ENCODE measurements around the gene SCUBE1.

Gene SCUBE1

DNA sequence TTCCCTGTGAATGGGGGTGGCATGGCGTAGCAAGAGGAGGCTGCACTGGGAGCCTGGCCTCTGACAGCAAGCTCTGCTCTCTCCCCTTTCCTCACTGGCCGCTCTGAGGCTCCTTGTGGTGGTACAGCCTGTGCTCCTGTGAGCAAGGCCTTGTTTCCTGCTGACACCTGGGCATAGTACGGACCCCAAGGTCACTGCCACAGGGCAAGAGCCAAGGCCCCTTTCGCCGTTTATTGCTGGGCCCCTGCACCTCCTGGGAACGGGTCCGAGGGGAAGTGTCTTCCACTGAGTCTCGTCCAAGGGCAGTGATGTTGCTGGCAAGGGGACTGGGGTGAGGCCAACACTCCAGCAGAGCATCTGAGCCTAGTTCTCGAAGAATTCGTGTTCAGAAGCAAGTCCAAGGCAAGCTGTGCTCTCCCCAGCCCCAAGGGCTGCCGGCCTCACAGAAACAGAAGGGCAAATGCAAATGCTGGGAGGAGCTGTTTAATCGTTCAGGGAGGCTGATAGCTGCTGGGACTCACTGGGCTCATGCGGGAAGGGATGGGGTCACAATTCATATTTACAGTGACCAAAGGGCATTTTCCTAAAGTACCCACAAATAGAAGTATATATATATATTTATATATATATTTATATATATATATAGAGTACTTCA, 140.3 kb downstream of the SCUBE1 start:
- DNase-seq (ENCODE audit: extremely low read depth in 1 of 2, low read depth in 1 of 2) = no peak

DNA sequence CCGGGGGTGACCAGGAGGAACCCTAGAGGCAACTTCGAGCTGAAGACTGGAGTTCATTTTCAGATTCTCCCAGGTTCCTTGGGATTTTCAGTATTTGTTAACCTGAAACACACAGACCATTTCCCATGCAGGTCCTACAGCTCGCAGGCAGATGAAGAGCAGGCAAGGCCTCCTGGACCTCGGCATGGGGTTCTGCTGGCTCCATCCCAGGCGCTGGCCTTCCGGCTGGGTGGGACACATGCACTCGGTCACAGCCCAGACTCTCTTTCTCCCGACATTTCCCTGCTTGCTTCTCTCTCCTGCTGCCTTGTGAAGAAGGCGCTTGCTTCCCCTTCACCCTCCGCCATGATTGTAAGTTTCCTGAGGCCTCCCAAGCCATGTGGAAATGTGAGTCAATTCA, 140.8 kb downstream of the SCUBE1 start:
- no peak for DNase-seq (ENCODE audit: extremely low read depth in 1 of 2, low read depth in 1 of 2)

DNA sequence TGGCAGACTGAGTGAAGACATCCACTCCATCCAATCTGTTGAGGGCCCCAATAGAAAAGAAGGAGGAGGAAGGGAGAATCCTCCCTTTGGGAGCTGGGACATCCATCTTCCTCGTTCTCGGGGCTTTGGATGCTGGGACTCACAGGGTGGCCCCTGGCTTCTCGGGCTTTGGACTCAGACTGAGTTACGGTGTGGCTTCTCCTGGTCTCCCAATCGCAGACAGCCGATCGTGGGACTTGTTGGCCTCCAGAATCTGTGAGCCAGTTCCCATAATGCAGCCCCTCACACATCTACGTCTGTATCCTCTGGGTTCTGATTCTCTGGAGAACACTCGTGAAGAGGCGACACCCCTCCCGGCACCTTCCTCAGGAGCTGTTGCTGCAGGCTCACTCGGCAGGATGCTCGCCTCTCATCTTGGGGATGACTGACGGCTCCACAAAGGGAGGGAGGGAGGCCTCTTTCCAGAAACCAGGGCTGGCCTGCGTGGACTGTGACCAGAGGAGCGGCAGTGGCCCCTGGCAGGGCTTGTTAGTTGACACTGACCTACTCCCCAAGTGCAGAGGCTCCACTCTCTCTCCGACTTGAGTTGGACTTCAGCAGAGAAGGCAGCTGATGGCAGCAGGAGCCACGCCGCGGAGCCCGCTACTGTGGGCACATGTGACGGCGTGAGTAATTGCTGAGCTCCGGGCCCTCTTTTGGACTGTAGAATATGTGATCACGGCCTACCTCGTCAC, 141.5 kb downstream of the SCUBE1 start:
- no peak for DNase-seq (ENCODE audit: extremely low read depth in 1 of 2, low read depth in 1 of 2)

GRCh38 chr22:43200555-43200954, 142.6 kb downstream of the SCUBE1 start:
- DNase-seq (ENCODE audit: extremely low read depth in 1 of 2, low read depth in 1 of 2) = no peak

DNA sequence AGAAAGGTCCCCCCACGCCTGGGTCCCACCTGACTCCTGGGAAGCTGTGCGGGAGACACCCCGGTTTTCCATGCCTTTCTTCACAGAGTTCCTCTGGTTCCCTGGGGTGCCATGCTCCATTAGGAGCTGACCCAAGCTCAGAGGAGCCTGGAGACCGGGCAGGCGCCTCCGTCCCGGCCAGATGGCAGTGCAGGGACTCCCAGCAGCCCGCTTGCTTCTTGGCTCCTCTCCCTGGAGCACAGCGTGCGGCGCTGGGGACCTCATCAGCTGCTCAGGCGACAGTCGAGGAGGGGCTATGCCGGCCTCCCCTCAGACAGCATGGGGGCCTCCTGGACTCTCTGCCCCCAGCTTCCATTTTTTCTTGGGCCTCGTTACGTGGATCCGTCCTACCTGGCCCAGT, 143.1 kb downstream of the SCUBE1 start:
- DNase-seq (ENCODE audit: extremely low read depth in 1 of 2, low read depth in 1 of 2) = no peak

DNA sequence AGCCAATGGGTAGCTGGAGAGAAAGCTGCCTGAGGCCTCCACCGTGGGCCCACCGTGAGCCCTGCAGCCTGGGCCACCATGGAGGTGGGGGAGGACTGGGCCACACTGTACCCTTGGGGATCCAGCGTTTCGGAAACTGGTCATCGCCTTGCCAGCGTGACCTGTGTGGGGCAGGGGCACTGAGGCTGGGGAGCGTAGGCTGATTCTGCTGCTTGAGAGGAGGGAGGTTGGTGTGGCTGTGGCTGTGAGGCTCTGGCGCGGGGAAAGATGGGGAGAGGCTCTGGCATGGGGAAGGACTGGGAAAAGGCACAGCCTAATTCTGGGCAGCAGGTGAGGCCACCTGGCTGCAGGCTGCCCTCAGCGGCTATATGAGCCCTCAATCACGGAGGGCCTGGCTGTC, 143.6 kb downstream of the SCUBE1 start:
- DNase-seq (ENCODE audit: extremely low read depth in 1 of 2, low read depth in 1 of 2) = no peak

DNA sequence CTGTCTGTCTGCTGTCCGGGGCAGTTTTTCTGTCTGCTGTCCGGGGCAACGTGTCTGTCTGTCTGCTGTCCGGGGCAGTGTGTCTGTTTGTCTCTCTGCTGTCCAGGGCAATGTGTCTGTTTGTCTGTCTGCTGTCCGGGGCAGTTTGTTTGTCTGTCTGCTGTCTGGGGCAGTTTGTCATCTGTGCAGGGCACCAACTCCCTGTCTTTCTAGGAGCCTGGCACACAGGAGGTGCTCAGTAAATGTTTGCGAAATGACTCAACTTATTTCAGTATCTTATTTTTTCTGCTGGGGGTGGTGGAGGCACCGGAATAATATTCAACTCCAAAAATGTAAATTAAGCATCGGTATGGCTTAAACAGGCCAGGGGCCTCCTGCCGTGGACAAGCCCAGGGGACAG, 144.2 kb downstream of the SCUBE1 start:
- no peak for DNase-seq (ENCODE audit: extremely low read depth in 1 of 2, low read depth in 1 of 2)

DNA sequence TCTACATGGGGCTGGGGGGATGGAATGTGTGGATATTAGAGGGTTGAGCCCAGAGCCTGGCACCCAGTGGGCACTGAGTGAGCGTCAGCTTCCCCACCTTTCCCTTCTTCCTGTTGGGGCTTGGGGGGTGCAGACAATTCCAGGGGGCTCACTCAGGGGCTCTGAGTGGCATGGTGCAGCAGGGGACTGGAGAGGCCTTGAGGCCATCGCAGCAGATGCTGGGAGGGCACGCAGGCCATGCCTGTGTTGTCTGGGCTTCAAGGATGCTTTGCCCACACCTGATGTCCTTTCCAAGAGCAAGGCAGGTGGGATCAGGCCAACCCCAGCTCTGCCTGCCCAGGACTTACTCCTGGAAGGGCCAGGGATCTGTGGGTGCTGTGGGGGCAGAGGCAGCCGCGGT, 145.0 kb downstream of the SCUBE1 start:
- no peak for DNase-seq (ENCODE audit: extremely low read depth in 1 of 2, low read depth in 1 of 2)

- DNase-seq (ENCODE audit: extremely low read depth in 1 of 2, low read depth in 1 of 2) = no peak
These were observed 145.8 kb downstream of the SCUBE1 start for GRCh38 chr22:43197271-43197941.

DNA sequence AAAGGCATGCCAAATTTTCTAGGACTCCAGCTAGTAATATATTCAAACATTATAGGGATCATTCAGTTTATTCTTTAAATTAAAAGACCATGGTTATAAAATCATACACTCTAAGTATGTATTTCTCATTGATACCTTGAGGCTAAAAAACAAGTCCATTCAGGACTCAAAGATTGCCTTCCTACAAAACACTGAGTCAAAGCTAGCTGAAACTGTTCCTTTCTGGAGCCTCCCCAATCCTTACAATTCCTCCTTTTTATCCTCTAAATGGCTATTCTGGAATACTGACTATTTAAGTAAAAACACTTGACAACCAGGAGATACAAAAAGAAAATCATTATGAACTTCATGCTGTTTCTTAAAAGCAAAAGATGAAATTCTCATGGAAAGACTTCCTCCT, 151.3 kb downstream of the SCUBE1 start:
- no peak for DNase-seq (ENCODE audit: extremely low read depth in 1 of 2, low read depth in 1 of 2)

- no peak for DNase-seq (ENCODE audit: extremely low read depth in 1 of 2, low read depth in 1 of 2)
These were observed 154.2 kb downstream of the SCUBE1 start for GRCh38 chr22:43188829-43189545.

- DNase-seq (ENCODE audit: extremely low read depth in 1 of 2, low read depth in 1 of 2) = peak; percentile 86 to 94
These were observed 155.7 kb downstream of the SCUBE1 start for GRCh38 chr22:43187171-43188099.

DNA sequence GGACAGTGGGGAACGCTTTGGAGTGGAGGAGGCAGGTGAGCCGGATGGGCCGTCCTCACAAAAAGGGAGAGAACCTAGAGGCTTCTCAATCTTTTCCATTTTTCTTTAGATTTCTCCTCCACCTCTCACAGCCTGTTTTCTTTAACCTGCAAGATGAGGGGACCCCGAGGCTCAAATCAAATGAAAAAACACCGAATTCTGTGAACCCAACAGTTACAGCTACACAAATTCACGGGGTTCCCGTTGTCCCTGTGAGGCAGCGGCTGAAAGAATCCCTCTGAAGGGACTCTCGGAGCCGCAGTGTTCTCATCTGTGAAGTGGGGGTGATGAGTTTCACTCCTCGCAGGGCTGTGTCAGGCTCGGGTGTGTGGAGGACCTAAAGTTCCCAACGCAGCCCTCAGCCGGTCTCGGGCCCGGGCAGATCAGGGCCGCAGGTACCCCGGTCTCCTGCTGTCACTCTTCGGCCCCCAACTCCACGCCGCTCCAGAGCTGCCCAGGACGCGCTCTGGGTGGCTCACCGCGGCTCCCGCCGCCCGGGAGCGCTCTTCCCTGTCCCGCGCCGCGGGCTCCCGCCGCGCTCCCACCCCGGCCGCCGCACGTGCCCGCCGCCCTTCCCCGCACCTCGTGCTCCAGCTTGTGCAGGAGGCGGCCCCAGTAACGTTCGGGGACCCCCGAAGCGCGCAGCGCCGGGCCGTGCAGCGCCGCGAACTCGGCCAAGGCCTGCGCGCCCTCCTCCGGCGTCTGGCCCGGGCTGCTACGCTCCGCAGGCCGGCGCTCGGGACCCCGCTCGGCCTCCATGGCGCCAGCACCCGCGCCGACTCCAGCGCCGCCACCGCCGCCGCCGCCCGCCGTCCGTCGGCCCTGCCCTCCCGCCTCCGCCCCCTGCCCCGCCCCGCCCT, 156.7 kb downstream of the SCUBE1 start, which contains the start of gene TTLL12:
TTLL12 (minus strand) TSS at position 863 of the 899 bp plus-strand sequence; CDS start at position 798, 65 bp downstream.
- peak in 1 of 2 donors; percentile 54 for DNase-seq (ENCODE audit: extremely low read depth in 1 of 2, low read depth in 1 of 2)

DNA sequence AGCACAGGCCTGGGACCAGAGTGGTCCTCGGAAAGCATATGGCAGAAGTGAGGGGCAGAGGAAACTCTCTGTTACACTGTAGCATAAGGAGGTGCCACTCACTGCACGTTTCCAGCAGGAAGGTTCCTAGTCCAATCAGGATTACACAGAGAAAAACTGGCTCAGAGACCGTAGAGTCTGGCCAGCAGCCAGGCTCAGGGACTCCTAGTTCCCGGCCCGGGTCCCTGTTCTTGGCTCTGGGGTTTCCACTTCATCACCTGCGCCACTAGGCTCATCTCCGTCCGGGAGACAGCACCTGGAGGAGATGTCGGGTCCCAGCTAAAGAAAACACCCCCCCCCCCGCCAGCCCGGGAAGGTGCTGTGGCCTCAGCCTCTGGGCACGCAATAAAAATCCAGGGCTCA, 157.3 kb downstream of the SCUBE1 start:
- no peak for DNase-seq (ENCODE audit: extremely low read depth in 1 of 2, low read depth in 1 of 2)

- DNase-seq (ENCODE audit: extremely low read depth in 1 of 2, low read depth in 1 of 2) = no peak
These were observed 159.5 kb downstream of the SCUBE1 start for GRCh38 chr22:43183496-43184277.

GRCh38 chr22:43182726-43183125, 160.4 kb downstream of the SCUBE1 start:
- no peak for DNase-seq (ENCODE audit: extremely low read depth in 1 of 2, low read depth in 1 of 2)

DNA sequence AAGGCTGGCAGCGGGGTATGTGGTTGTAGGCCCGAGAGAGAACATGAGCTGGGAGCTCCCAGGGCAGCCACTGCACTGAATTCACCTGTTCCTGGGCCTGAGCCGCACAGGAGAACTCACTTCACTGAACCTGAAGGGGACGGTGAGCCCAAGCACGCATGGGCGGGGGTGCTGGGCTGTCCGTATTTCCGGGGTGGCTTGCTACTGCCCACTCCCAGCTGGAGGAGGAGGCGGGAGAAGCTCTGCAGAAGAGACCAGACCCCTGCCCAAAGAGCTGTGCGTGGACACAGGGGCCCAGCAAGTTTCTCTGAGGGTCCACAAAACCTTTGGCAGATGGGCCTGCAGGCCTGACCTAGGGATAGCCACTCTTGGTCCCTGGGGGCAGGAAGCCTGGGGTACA, 161.1 kb downstream of the SCUBE1 start:
- no peak for DNase-seq (ENCODE audit: extremely low read depth in 1 of 2, low read depth in 1 of 2)

DNA sequence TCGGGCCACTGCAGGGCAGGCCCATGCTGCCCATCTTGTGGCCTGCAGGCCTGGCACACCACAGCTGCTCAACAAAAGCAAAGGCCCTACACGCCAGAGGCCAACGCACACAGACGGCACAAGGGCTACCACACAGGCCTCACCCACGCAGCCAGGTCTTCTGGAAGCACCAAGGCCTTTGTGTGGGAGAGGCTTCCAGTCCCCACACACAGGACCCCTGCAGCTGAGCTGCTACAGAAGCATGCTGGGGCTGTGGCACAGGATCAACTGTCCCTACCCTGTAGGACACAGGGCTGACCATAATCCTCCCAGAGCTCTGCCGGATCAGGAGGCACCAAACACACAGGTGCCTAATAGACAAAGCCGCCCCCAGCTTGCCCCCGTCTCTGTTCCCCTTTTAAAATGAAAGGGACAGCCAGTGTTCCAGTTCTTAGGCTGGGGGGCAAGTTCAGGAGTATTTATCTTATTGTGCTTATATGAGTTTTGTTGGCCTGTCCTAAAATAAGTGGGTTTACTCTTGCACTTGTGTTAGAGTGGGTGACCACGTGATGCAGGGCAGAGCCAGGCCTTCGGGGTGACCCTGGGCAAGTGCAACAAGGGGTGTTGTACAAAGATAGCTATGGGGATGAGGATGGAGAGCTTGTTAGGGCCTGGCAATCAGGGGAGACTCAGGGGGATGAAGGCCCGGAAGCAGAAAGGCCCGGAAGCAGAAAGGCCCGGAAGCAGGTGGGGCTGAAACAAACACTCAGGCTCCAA, 161.7 kb downstream of the SCUBE1 start:
- no peak for DNase-seq (ENCODE audit: extremely low read depth in 1 of 2, low read depth in 1 of 2)
